HepG2 (cell line): ENCODE data around the gene SMARCB1. TPM values are rescaled to one million over a fixed set of nuclear protein-coding genes. Genes with fewer than 3 reads are reported as not detected.

Experiments used
- KLF15 ChIP-seq: sonication (generic); formaldehyde crosslinking; IDR thresholded peaks from 2 replicates; pipeline ENCODE4 v1.8.1; 2023; ENCODE audit warnings: borderline replicate concordance, mild to moderate bottlenecking, inconsistent platforms, missing genetic modification reagents, mixed read lengths
- MIER3 ChIP-seq: IDR thresholded peaks from 2 replicates; pipeline ENCODE4 v1.6.1; 2016; ENCODE audit warnings: missing compliant biosample characterization, borderline replicate concordance
- RAD51 ChIP-seq: fragments of 450-650 bp; IDR thresholded peaks from 2 replicates; pipeline ENCODE4 v1.6.1; 2016; ENCODE audit warnings: borderline replicate concordance
- RARA ChIP-seq: IDR thresholded peaks from 2 replicates; pipeline ENCODE4 v1.6.1; 2016; ENCODE audit warnings: missing genetic modification reagents, missing compliant biosample characterization
- SRF ChIP-seq: IDR thresholded peaks from 2 replicates; pipeline ENCODE4 v1.6.1; 2011; ENCODE audit warnings: mild to moderate bottlenecking, low read depth, low read length, moderate library complexity
- U2AF1 ChIP-seq: fragments of 200-400 bp; formaldehyde crosslinking; optimal IDR thresholded peaks from 2 replicates; pipeline ENCODE3; 2017; ENCODE audit warnings: mild to moderate bottlenecking, low read depth, low read length
- XBP1 ChIP-seq: sonication (generic); formaldehyde crosslinking; IDR thresholded peaks from 2 replicates; pipeline ENCODE4 v1.5.0; 2020; ENCODE audit warnings: missing genetic modification reagents
- ZFP62 ChIP-seq: sonication (generic); formaldehyde crosslinking; IDR thresholded peaks from 2 replicates; pipeline ENCODE4 v1.4.0; 2020; ENCODE audit warnings: missing genetic modification reagents
- ZNF143 ChIP-seq: sonication (generic); formaldehyde crosslinking; IDR thresholded peaks from 2 replicates; pipeline ENCODE4 v1.4.0; 2020; ENCODE audit warnings: missing genetic modification reagents
- ZNF20 ChIP-seq: sonication (generic); formaldehyde crosslinking; IDR thresholded peaks from 2 replicates; pipeline ENCODE4 v1.4.0; 2020; ENCODE audit warnings: mild to moderate bottlenecking, moderate library complexity, missing genetic modification reagents
- ZNF234 ChIP-seq: sonication (generic); formaldehyde crosslinking; conservative IDR thresholded peaks from 2 replicates; pipeline ENCODE4 v1.5.1; 2020; ENCODE audit warnings: mild to moderate bottlenecking, missing genetic modification reagents
- ZNF292 ChIP-seq: sonication (generic); formaldehyde crosslinking; IDR thresholded peaks from 2 replicates; pipeline ENCODE4 v1.8.1; 2022; ENCODE audit warnings: mild to moderate bottlenecking, low read depth, missing genetic modification reagents, borderline replicate concordance
- ZNF33A ChIP-seq: sonication (generic); formaldehyde crosslinking; IDR thresholded peaks from 2 replicates; pipeline ENCODE4 v1.5.1; 2020; ENCODE audit warnings: missing genetic modification reagents, mild to moderate bottlenecking, moderate library complexity, borderline replicate concordance
- ZNF530 ChIP-seq: sonication (generic); formaldehyde crosslinking; IDR thresholded peaks from 2 replicates; pipeline ENCODE4 v1.5.0; 2020; ENCODE audit warnings: low read depth, mild to moderate bottlenecking, missing genetic modification reagents
- ZNF724P ChIP-seq: sonication (generic); formaldehyde crosslinking; IDR thresholded peaks from 2 replicates; pipeline ENCODE4 v1.8.0; 2022; ENCODE audit warnings: missing genetic modification reagents, borderline replicate concordance
- ZSCAN22 ChIP-seq: sonication (generic); formaldehyde crosslinking; IDR thresholded peaks from 2 replicates; pipeline ENCODE4 v1.4.0; 2020; ENCODE audit warnings: mild to moderate bottlenecking, missing genetic modification reagents
- polyA plus RNA-seq, 8 experiments: library from polyadenylated mRNA; depleted of rRNA in 3 of 8; stranded (reverse) in 7 of 8; unstranded in 1 of 8; fragments of >200 nt; fragmentation: Illumina TruSeq in 4 of 8; extraction: Trizol in 4 of 8; gene quantifications; 2 replicates each; pipeline versions ENCODE4 v1.2.1 to v1.2.3, GENCODE V29; 2011 to 2016; ENCODE audit warnings: low read depth in 4 of 8, missing spikeins in 1 of 8, mixed read lengths in 1 of 8; ENCODE audit not compliant: insufficient read depth in 1 of 8
- total RNA-seq, 5 experiments: library from RNA; depleted of rRNA; stranded (reverse); fragments of >200 nt; fragmentation: Illumina TruSeq; extraction: Trizol; gene quantifications; 2 replicates each; pipeline ENCODE4 v1.2.3, GENCODE V29; 2016; ENCODE audit warnings: low read depth in 1 of 5
- TF ChIP-seq, protein P1 (sequence below): sonication (generic); formaldehyde crosslinking; IDR thresholded peaks from 2 replicates; pipeline ENCODE4 v1.5.0; 2020; ENCODE audit warnings: missing genetic modification reagents, mild to moderate bottlenecking, borderline replicate concordance
- TF ChIP-seq, protein P2 (sequence below): IDR thresholded peaks from 2 replicates; pipeline ENCODE4 v1.6.1; 2016
- TF ChIP-seq, protein P3 (sequence below): sonication (generic); formaldehyde crosslinking; IDR thresholded peaks from 2 replicates; pipeline ENCODE4 v1.4.0; 2020; ENCODE audit warnings: missing genetic modification reagents
- TF ChIP-seq, protein P4 (sequence below): sonication (generic); formaldehyde crosslinking; conservative IDR thresholded peaks from 2 replicates; pipeline ENCODE4 v1.8.0; 2022; ENCODE audit warnings: missing genetic modification reagents
- TF ChIP-seq, protein P5 (sequence below): sonication (generic); formaldehyde crosslinking; conservative IDR thresholded peaks from 2 replicates; pipeline ENCODE4 v1.8.0; 2022; ENCODE audit warnings: mild to moderate bottlenecking, moderate library complexity, missing genetic modification reagents

The SMARCB1 gene
- total and polyA plus RNA-seq, 2 of the 13 experiments (the other 11 are each of a cell fraction or from before 2014, with no cell fraction given), result 74.0 to 166 TPM

DNA sequence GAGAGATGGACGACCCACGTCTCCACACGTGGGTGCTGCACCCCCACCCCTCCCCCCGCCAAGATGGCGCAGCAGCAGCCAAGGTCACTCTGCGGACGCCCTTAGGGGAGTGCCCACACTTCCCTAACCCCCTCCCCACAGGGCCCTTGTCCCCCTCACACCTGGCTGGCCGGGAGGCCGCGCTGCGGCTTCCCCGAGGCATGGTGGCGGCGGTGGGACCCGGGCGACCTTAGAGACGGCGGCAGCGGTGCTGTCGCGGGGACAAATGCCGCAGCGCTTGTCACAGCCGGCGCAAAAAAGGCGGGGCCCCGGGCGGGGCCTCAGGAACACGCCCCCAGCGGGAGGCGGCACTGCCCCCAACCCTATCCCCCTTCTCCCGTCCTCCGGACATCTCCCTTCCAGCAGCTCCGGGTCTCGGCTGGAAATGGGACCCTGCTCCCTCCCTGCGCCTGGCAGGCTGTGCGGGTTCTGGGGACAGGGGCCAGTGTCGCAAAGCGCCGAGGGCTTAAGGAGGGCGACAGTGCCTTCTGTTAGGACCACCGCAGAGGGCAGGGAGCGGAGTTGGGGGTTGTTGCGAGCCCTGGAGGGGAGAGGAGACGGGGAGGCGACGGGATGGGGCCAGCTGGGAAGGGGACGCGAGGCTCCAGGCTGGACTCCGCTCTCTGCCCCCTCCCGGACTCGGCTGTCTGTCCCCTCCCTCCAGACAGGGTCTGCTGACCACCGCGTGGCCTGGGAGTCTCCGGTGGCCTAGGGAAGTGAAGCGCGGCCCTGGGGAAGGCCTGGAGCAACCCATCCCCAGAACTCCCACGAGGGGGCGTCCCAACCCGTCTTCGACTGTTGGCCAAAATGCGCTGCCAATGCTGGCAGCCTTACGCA is 18.9 kb upstream of the SMARCB1 start, which contains the start of gene CHCHD10 (continued):
- TF ChIP-seq XBP1 (CRISPR knock-in tag) (0 out of 2 replicates have a peak, but pooled peaks have one; percentile 18), RARA (CRISPR knock-in tag) (no peak; the same call in none of the 2 replicates), ZNF530 (CRISPR knock-in tag) (no peak), ZNF292 (CRISPR knock-in tag) (no peak; the same call in 1 of the 2 replicates), ZNF33A (CRISPR knock-in tag) (no peak), ZNF724P (CRISPR knock-in tag) (peak; percentile 62; the same call in 1 of the 2 replicates), KLF15 (CRISPR knock-in tag) (no peak; the same call in 1 of the 2 replicates), ZNF20 (no peak), ZNF234 (CRISPR knock-in tag) (no peak; the same call in 1 of the 2 replicates), ZNF143 (CRISPR knock-in tag) (no peak), MIER3 (CRISPR knock-in tag) (0 out of 2 replicates have a peak, but pooled peaks have one; percentile 20), RAD51 (no peak), ZSCAN22 (peak; percentile 68; the same call in 1 of the 2 replicates), ZFP62 (no peak), SRF (no peak), U2AF1 (no peak)
- TF ChIP-seq, protein P1, sequence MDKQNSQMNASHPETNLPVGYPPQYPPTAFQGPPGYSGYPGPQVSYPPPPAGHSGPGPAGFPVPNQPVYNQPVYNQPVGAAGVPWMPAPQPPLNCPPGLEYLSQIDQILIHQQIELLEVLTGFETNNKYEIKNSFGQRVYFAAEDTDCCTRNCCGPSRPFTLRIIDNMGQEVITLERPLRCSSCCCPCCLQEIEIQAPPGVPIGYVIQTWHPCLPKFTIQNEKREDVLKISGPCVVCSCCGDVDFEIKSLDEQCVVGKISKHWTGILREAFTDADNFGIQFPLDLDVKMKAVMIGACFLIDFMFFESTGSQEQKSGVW, result no peak
- TF ChIP-seq, protein P2, sequence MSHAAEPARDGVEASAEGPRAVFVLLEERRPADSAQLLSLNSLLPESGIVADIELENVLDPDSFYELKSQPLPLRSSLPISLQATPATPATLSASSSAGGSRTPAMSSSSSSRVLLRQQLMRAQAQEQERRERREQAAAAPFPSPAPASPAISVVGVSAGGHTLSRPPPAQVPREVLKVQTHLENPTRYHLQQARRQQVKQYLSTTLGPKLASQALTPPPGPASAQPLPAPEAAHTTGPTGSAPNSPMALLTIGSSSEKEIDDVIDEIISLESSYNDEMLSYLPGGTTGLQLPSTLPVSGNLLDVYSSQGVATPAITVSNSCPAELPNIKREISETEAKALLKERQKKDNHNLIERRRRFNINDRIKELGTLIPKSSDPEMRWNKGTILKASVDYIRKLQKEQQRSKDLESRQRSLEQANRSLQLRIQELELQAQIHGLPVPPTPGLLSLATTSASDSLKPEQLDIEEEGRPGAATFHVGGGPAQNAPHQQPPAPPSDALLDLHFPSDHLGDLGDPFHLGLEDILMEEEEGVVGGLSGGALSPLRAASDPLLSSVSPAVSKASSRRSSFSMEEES (CRISPR knock-in tag), result peak; percentile 57; the same call in 1 of the 2 replicates
- TF ChIP-seq, protein P3, sequence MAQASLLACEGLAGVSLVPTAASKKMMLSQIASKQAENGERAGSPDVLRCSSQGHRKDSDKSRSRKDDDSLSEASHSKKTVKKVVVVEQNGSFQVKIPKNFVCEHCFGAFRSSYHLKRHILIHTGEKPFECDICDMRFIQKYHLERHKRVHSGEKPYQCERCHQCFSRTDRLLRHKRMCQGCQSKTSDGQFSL (CRISPR knock-in tag), result 0 out of 2 replicates have a peak, but pooled peaks have one; percentile 49
- TF ChIP-seq, protein P4, sequence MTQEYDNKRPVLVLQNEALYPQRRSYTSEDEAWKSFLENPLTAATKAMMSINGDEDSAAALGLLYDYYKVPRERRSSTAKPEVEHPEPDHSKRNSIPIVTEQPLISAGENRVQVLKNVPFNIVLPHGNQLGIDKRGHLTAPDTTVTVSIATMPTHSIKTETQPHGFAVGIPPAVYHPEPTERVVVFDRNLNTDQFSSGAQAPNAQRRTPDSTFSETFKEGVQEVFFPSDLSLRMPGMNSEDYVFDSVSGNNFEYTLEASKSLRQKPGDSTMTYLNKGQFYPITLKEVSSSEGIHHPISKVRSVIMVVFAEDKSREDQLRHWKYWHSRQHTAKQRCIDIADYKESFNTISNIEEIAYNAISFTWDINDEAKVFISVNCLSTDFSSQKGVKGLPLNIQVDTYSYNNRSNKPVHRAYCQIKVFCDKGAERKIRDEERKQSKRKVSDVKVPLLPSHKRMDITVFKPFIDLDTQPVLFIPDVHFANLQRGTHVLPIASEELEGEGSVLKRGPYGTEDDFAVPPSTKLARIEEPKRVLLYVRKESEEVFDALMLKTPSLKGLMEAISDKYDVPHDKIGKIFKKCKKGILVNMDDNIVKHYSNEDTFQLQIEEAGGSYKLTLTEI (CRISPR knock-in tag), result no peak
- TF ChIP-seq, protein P5, sequence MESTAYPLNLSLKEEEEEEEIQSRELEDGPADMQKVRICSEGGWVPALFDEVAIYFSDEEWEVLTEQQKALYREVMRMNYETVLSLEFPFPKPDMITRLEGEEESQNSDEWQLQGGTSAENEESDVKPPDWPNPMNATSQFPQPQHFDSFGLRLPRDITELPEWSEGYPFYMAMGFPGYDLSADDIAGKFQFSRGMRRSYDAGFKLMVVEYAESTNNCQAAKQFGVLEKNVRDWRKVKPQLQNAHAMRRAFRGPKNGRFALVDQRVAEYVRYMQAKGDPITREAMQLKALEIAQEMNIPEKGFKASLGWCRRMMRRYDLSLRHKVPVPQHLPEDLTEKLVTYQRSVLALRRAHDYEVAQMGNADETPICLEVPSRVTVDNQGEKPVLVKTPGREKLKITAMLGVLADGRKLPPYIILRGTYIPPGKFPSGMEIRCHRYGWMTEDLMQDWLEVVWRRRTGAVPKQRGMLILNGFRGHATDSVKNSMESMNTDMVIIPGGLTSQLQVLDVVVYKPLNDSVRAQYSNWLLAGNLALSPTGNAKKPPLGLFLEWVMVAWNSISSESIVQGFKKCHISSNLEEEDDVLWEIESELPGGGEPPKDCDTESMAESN (CRISPR knock-in tag), result peak; percentile 74
